ENCODE measurements around the gene PIGM. TPM values are rescaled to one million over a fixed set of nuclear protein-coding genes. Genes with fewer than 3 reads are reported as not detected.
A peak's percentile ranks its signal among the peaks of the same experiment; 100 is the strongest.

The PIGM gene
- total RNA-seq, 1 experiment from 2014 or later = 7.7 TPM

DNA sequence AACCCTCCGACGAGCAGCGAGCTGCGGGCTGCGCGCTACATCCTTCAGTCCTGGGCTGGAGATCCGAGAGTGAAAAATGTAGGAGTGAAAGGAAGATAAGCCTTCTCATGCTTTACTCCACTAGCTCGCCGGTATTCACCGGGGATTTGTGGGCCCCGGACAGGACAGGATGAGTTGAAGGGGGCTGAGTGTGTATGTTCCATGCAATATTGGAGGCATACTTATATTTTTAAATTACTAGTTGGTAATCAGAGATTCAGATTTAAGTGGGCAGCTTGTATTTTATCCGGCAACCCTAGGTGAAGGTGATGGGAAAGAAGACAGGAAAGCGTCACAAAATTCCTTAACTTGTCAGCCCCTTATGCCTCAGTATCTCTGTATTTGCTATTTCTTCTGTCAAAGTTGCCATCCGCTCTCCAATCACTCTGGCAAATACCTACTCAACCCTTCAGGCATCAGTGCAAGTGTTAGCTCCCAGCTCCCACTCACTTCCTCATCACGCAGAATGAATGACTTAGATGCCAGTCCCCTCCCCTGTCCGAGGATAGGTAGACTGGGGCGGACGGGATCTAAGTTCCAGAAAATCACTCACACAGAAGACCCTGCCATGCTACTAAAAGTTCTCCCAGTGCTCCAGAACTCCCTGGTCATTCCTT, 503 bp upstream of the PIGM start:
- intact Hi-C loops (cut with micrococcal nuclease) = loop anchor here (2.0 to 10.0 kb wide), 2 partner anchors 71 to 887 kb away; no protein-coding TSS in a partner anchor
- Mint-ChIP-seq H3K4me1 (ENCODE audit: insufficient read depth, unreplicated experiment) (peaks cover 24% of the 10 kb centered on the region), H3K36me3 (ENCODE audit: insufficient read depth, unreplicated experiment) (no peaks in the 10 kb centered on the region), H3K9me3 (ENCODE audit: unreplicated experiment) (no peaks in the 10 kb centered on the region), H3K27ac (ENCODE audit: low read depth, unreplicated experiment) (peak overlapping the region; percentile 60), H3K4me3 (ENCODE audit: unreplicated experiment) (peak overlapping the region; percentile 80), H3K27me3 (ENCODE audit: insufficient read depth, unreplicated experiment) (no peaks in the 10 kb centered on the region)
- TF ChIP-seq, protein P1, sequence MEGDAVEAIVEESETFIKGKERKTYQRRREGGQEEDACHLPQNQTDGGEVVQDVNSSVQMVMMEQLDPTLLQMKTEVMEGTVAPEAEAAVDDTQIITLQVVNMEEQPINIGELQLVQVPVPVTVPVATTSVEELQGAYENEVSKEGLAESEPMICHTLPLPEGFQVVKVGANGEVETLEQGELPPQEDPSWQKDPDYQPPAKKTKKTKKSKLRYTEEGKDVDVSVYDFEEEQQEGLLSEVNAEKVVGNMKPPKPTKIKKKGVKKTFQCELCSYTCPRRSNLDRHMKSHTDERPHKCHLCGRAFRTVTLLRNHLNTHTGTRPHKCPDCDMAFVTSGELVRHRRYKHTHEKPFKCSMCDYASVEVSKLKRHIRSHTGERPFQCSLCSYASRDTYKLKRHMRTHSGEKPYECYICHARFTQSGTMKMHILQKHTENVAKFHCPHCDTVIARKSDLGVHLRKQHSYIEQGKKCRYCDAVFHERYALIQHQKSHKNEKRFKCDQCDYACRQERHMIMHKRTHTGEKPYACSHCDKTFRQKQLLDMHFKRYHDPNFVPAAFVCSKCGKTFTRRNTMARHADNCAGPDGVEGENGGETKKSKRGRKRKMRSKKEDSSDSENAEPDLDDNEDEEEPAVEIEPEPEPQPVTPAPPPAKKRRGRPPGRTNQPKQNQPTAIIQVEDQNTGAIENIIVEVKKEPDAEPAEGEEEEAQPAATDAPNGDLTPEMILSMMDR (IDR thresholded peaks at IDR 0.05; ENCODE audit: unreplicated experiment) = no peak
- TSS peak; percentile 35 for BruUV-seq (replicated peaks)
- DNase-seq (ENCODE audit: unreplicated experiment) = peak; percentile 43
- ChIA-PET CTCF (interaction anchor here (0.6 to 4.8 kb wide), 17 partner anchors 8 to 262 kb away, joined by 3 to 67 read pairs (median 5); no protein-coding TSS in a partner anchor), POLR2A (interaction anchor here (0.6 to 5.0 kb wide), 33 partner anchors 9 to 1717 kb away, joined by 3 to 70 read pairs (median 5); partner anchors contain the start of genes CASQ1, DUSP12, DUSP23 and IGSF8)

DNA sequence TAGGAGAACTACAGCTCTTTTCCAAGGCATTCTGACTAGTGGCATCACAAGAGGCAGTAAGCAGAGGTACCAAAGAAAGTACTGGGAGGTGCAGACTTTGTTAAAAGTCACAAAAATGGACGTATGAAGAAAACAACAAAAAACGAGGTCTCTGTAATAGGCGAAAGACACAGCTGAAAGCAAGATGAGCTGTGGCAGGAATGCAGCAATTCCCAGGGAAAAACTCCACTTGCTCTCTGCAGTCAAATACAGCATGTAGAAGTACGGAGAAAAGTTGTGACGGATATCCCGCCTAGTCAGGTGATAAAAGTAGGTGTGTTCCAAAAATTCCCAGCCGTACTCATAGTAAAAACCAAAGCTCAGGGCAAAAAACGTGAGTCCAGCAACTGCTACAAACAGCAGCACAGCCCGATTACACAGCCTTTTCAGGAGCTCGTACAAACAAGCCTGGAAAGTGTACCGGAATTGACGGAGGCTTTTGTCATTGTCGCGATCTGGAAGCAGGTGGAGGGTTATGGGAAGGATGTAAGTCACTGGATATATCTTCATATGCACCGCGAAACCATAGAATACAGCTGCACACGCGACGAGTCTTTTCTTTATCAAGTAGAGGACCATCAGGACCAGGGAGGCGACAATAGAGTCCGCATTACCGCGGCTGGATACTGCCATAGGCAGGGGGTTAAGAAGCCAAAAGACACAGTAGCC, 979 bp downstream of the PIGM start:
- ChIA-PET POLR2A (interaction anchor here (0.5 to 5.0 kb wide), 48 partner anchors 8 to 1359 kb away, joined by 3 to 70 read pairs (median 6); partner anchors contain the start of genes DUSP23, F11R, IFI16 and IGSF8), CTCF (interaction anchor here (0.5 to 4.8 kb wide), 26 partner anchors 10 to 1885 kb away, joined by 3 to 67 read pairs (median 4); partner anchors contain the start of genes IGSF8 and SLAMF9)
- no peaks in the 10 kb centered on the region for H3K27me3 Mint-ChIP-seq (ENCODE audit: insufficient read depth, unreplicated experiment)
- H3K27ac Mint-ChIP-seq (ENCODE audit: low read depth, unreplicated experiment) = peak overlapping the region; percentile 60
- TF ChIP-seq, protein P1 (IDR thresholded peaks at IDR 0.05; ENCODE audit: unreplicated experiment) = no peak
- H3K4me1 Mint-ChIP-seq (ENCODE audit: insufficient read depth, unreplicated experiment) = peaks cover 24% of the 10 kb centered on the region
- intact Hi-C loops (cut with micrococcal nuclease) = loop anchor here (10.0 kb wide), 1 partner anchor 886 kb away; no protein-coding TSS in a partner anchor
- peak overlapping the region; percentile 80 for H3K4me3 Mint-ChIP-seq (ENCODE audit: unreplicated experiment)
- H3K36me3 Mint-ChIP-seq (ENCODE audit: insufficient read depth, unreplicated experiment) = peaks cover 6% of the 10 kb centered on the region
- no TSS peak for BruUV-seq (replicated peaks)
- DNase-seq (ENCODE audit: unreplicated experiment) = peak; percentile 30
- no peaks in the 10 kb centered on the region for H3K9me3 Mint-ChIP-seq (ENCODE audit: unreplicated experiment)

DNA sequence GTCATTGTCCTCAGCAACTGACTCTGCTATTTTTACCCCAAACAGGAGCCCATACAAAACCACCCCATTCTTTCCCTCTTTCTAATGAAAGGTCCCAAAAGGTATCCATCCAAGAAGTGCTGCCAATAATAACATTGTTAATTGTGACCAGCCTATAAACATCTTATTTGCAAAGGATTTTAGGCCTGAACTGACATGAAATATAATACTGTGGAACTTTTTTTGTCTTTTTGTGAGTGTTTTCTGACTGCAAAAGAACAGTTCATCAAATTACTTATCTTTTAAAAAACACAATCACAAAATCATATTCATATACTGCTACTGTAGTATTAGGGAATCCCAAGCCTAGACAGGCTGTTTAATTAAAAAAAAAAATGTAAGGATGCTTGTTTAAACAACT, 3.4 kb downstream of the PIGM start:
- intact Hi-C loops (cut with micrococcal nuclease) = no loop called here
- no peaks in the 10 kb centered on the region for H3K9me3 Mint-ChIP-seq (ENCODE audit: unreplicated experiment)

More for the DNA sequence above, 3.4 kb downstream of the PIGM start:
- TF ChIP-seq, protein P1 (IDR thresholded peaks at IDR 0.05; ENCODE audit: unreplicated experiment) = no peak
- no TSS peak for BruUV-seq (replicated peaks)
- Mint-ChIP-seq H3K27ac (ENCODE audit: low read depth, unreplicated experiment) (no peak overlapping the region), H3K4me3 (ENCODE audit: unreplicated experiment) (no peak overlapping the region), H3K27me3 (ENCODE audit: insufficient read depth, unreplicated experiment) (no peaks in the 10 kb centered on the region), H3K4me1 (ENCODE audit: insufficient read depth, unreplicated experiment) (peaks cover 29% of the 10 kb centered on the region), H3K36me3 (ENCODE audit: insufficient read depth, unreplicated experiment) (peaks cover 6% of the 10 kb centered on the region)
- ChIA-PET CTCF (no interaction called here), POLR2A (interaction anchor here (1.0 kb wide), 1 partner anchor 104 kb away, joined by 3 read pairs; the partner anchor contains the start of gene TAGLN2)
- no peak for DNase-seq (ENCODE audit: unreplicated experiment)

Data from MCF 10A (cell line).